ENCODE results near the gene DIP2A.
A peak's percentile ranks its signal among the peaks of the same experiment; 100 is the strongest.
"Not testable (repeated sequence)": the region's sequence is repeated elsewhere in the genome, so short reads cannot be mapped to it uniquely, and the experiment has no call there.

The DIP2A gene

DNA sequence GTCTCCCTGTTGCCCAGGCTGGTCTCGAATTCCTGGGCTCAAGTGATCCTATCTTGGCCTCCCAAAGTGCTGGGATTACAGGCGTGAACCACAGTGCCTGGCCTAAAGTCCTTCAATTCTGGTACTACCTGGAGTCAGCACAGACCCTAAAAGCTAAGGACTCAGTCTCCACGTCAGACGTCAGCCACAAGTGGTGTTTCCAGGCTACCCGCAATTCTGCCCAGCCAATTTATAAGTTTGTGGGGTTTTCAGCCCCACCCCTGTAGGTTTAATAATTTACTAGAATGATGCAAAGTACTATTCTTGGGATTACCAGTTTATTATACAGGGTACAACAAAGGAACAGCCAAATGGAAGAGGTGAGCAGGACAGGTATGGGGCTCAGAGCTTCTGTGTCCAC lies 10.6 kb upstream of the DIP2A start:
- no peak for DNase-seq (ENCODE audit: low spot score)

DNA sequence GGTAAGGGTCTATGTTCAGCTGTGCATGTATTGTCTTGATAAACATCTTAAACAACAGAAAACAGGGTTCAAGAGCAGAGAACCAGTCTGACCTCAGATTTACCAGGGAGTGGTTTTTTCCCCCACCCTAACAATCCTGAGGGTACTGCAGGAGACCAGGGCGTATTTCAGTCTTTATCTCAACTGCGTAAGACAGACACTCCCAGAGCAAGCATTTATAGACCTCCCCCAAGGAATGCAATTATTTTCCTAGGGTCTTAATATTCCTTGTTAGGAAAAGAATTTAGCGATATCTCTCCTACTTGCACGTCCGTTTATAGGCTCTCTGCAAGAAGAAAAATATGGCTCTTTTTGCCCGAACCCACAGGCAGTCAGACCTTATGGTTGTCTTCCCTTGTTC lies 9.8 kb upstream of the DIP2A start:
- not testable (repeated sequence) for DNase-seq (ENCODE audit: low spot score)

DNA sequence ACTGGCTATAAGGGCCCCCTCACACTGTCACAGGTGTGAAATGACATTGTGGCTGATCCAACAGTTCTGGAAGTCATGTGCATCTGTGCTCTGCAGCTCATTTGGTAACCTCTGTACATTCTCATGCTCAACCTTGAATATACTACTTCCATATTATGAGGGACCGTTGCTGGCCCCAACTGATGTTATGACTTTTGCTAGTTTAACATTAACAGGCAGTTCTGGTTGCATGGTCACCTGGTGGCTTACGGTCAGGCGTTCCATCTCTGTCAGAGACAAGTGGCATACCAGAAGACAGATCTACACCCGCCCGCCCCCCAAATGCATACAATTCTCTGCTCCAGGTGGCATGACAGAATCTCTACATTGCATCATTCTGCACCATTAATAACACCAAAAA lies 6.0 kb upstream of the DIP2A start:
- no peak for DNase-seq (ENCODE audit: low spot score)

DNA sequence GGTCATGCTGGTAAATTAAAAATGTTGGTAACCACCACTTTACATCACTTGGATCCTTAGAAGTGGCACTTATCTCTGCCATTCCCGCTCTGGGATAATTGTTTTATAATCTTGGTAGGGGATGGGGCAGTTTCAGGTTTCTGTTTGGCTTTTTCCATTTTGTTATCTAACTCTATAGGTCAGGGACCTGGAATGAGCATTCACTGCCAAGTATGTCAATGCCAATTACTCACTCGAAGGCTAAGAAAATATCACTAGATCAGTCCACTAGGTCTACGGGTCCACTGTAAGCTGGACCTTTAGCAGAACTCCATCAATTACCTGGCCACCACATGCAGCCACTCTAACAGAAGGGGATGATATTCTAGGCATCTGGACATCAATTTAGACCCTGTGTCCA lies 4.5 kb upstream of the DIP2A start:
- no peak for DNase-seq (ENCODE audit: low spot score)

DNA sequence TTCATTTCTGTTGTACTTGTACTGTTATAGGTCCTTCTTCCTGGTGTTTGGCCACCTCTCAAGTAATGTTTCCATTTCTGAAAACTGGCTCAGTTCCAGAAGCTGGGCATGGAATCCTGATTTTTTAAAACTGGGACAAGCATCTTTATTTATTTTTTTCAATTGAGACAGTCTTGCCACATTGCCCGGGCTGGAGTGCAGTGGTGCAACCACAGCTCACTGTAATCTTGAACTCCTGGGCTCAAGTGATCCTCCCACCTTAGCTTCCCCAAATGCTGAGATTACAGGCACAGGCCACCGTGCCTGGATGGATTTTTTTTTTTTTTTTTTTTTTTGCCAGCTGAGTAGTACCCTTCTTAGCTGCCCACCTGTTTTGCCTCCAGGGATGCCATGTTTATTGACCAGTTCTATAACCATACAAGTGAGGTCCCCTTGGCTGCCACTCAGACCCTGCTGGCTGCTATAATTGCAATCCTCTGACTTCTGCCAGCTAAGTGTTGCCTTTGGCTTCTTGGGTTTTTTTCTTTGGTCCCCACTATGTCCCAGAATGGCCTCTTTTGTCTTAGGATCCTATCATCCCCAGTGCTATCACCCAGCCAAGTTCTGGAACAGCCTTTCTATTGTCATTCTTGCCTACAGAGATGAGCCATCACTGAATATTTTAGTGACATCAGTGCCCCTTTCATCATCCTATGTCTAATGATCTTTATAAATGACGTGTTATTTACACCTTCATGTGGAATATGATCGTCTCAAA lies 3.9 kb upstream of the DIP2A start:
- DNase-seq (ENCODE audit: low spot score), result no peak

DNA sequence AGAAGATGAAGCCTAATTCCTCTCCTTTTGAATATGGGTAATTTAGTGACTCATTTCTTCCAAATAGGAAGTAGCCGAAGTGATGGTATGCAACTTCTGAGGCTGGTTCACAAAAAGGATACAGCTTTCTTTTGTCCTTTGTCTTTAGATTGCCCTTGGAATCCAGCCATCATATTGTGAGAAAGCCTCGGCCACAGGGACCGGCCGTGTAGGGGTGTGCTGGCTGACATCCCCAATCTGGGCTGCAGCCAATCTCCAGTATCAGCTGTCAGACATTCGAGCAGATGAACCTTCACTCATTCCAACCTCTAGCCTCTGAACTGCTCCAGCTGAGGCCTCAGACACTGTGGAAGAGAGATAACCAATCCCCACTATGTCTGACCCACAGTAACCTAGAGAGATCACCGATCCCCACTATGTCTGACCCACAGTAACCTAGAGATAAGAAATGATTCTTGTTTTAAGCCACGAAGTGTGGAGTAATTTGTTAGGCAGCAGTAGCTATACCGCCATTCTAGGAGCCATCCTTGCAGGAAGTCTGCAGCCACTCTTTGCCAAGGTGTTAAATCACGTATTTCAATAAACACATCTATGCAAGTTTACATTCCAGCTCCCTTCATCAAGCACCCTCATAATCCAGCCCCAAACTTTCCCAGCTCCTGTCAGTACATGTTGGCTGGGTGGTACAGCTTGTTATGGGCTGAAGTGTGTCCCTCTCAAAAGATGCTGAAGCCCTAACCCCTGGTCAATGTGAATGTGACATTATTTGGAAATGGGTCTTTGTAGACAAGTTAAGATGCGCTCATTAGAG lies 2.9 kb upstream of the DIP2A start:
- DNase-seq (ENCODE audit: low spot score), result peak; percentile 92

DNA sequence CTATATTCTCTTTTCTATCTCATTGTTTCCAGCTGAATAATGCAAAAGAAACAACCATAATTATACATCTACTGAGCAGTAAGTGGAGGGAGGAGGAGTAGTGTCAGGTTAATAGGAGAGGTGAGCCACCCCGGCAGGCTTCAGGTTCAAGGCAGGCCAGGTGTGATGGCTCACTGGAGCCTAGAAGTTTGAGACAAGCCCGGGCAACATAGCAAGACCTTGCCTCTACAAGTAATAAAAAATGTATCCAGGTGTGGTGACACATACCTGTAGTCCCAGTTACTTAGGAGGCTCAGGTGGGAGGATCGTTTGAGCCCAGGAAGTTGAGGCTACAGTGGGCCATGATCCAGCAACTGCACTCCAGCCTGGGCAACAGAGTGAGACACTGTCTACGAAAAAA lies 1.9 kb upstream of the DIP2A start:
- DNase-seq (ENCODE audit: low spot score), result no peak

DNA sequence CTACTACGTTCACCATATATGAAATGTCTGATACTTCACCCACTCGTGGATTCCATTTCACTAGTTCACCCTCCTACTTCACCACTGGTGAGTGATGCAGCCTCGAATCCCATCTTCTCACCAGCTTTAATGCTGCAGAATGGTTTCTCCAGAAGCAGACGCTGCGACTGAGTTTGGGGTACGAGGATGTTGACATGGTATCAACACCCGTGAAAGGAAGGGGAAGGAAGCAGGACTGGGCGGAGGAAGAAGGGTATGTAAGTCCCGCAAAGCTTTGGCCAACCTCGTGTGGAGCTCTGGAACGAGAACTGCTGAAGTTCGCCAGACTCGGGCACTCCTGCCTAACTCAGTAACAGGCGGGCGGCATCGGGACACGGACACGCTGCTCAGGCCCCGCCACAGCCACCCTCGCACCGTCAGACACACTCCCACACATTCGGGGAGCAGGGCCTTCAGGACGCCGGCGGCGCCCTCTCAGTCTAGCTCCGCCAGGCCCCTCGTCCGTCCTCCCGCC lies 833 bp upstream of the DIP2A start:
- peak; percentile 20 for DNase-seq (ENCODE audit: low spot score)

DNA sequence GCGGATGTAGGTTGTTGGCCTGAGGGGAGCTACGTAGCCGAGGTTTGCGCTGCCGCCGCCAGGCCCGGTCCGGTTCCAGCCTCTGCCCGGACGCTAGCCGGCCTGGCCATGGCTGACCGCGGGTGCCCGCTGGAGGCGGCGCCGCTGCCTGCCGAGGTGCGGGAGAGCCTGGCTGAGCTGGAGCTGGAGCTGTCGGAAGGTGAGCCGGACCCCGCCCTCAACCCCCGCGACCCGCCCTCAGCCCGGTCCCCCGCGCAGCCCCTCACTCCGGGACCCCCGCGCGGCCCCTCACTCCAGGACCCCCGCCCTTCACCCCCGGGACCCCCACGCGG lies 299 bp downstream of the DIP2A start:
- DNase-seq (ENCODE audit: low spot score), result no peak

DNA sequence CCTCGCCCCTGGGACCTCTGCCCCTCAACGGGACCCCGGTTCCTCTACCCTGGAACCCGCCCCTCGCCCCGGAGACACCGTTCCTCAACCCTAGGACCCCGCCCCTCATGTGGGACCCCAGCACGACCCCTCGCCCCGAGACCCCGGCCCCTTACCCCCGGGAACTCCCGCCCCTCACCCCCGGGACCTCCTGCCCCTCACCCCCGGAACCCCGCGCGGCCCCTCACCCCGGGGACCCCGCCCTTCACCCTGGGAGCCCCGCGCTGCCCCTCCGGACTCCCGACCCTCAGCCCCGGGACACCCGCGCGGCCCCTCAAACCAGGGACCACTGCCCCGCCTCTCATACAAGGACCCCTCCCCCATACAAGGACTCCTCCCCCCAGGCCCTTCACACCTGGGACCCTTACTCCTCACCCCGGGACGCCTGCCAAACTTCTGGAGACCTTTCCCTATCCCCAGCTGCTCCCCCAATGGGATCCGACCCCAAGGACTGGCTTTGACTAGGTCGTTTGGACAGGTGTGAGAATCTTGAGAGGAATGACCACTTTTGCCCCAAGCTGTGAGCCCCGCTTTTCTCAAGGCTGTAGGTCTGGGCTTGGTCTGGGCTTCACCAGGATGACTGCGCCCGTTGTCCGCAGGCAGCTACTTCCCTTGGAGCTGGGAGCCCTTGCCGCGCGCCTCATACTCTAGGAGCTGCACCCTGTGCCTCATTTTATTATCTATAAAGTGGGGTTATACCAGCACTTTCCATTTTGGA lies 843 bp downstream of the DIP2A start:
- DNase-seq (ENCODE audit: low spot score), result peak; percentile 45

DNA sequence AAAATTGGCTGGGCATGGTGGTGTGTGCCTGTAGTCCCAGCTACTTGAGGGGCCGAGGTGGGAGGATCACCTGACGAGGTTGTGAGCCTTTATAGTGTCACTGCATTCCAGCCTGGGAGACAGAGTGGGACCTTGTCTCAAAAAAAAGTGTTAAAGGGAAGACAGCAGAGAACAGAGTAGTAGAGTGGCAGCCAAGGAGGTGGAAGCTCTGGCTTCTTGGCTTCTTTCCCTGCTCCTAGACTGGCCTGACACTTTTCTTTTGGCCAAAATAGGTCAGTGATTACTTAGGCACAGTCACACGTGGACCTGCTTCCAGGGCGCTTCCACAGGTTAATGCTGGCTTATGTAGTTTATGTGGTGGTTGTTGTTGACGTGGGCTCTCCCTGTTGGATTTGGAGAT lies 3.2 kb downstream of the DIP2A start:
- DNase-seq (ENCODE audit: low spot score), result no peak

DNA sequence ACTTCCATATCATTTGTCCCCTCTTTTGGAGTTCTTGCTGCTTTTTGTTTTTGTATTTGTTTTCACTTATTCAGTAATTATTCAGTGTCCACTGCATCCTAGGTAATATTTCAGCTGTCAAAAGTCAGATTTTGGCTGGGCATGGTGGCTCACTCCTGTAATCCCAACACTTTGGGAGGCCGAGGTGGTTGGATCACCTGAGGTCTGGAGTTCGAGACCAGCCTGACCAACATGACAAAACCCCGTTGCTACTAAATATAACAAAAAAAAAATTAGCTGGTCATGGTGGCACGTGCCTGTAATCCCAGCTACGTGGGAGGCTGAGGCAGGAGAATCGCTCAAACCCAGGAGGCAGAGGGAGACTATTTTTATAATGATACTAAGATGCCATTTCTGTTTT lies 6.5 kb downstream of the DIP2A start:
- DNase-seq (ENCODE audit: low spot score), result not testable (repeated sequence)

DNA sequence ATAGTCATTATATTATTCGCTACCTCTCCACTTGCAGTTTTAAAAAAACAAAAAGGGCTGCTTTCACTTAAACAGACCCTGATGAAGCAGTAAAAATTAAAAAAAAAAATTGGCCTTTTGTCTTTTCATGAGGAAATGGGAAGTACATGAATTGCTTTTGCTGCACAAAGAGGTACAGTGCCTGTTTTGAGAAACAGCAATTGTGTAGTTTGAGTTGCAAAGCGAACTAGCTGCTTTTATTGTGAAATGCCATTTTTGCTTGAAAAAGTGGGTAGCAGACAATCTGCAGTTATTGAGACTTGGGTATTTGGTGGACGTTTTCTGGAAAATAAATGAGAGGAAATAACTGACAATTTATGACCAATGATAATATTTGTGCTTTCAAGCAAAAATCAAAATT lies 7.0 kb downstream of the DIP2A start:
- no peak for DNase-seq (ENCODE audit: low spot score)

DNA sequence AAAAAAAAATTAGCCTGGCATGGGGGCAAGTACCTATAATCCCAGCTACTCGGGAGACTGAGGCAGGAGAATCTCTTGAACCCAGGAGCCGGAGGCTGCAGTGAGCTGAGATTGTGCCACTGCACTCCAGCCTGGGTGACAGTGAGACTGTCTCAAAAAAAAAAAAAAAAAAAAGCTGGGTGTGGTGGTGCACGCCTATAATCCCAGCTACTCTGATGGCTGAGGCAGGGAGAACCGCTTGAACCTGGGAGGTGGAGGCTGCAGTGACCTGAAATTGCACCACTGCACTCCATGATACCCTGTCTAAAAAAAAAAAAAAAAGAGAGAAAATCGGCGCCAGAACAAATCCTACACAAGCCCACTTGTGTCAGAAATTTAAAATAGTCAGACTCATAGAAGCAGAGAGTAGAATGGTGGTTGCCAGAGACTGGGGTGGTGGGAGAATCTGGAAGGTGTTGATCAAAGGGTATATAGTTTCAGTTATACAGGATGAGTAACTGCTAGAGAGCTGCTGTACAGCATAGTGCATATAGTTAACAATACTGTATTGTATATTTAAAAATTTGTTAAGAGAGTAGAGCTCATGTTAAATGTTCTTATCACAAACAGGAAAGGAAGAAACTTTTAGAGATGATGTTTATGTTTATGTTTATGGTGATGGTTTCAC lies 9.6 kb downstream of the DIP2A start:
- DNase-seq (ENCODE audit: low spot score), result no peak

DNA sequence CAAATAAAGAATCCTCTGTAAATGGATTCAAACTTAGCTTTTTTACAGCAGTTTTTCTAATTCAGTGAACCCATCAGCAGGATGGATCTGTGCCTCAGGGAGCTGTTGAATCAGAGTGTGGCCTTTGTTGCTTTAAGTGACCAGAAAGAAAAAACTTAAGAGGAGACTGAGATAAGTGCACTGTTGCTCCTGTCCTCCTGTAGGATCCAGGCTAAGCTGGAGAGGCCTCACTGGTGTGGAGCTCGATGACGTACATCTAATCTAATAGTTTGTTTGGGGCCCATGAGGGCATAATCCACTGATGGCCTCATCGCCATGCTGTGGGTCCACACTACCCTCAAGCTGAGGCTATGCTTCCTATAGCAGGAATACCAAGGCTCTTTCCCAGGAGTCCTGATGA lies 10.6 kb downstream of the DIP2A start:
- no peak for DNase-seq (ENCODE audit: low spot score)

DNA sequence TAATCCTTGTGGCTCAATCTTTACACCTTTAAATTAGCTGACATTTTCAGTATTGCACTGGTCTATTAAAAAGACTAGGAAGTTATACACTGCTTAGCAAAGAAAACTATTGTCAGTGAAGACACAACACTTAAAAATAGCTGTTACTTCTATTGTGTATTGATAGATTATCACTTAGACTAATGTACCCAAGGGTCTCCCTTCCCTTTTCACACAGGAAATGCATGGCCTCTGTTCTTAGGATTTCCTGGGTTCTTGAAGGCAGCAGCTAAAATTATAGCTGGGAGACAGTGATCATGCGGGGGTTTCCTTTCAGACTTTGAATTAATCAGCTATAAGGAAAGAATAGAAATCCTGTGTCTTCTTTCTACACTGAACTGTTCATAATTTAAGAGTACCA lies 12.8 kb downstream of the DIP2A start:
- no peak for DNase-seq (ENCODE audit: low spot score)

DNA sequence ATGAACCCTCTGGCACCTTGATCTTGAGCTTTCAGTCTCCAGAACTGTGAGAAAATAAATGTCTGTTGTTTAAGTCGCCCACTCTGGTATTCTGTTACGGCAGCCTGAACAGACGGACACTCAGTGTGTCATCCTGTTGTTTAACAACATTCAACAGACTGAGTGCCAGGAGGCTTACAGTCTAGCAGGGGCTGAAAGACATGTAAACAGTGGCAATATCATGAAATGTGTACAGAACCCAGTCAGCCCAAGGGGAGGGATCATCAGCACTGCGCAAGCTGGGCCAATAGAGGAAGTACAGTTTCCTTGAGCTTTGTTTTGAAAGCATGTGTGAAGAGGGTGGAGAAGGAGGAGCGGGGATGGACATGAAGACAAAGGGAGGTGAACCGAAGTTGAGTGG lies 13.6 kb downstream of the DIP2A start:
- DNase-seq (ENCODE audit: low spot score), result no peak

DNA sequence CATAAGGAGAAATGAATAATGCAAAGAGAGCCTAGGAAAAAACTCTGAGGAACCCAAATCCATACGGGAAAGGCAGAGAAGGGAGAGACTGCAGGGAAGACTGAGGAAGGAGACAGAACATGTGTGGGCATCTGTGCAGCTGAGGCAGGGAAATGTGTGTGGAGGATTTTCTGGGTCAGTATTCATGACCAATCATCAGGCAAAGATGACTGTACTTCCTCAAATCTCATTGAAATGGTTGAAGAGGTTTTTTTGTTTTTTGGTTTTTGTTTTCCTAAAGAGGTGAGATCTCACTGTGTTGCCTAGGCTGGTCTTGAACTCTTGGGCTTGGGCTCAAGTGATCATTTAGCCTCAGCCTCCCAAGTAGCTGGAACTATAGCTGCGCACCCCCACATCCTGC lies 15.7 kb downstream of the DIP2A start:
- peak; percentile 33 for DNase-seq (ENCODE audit: low spot score)

DNA sequence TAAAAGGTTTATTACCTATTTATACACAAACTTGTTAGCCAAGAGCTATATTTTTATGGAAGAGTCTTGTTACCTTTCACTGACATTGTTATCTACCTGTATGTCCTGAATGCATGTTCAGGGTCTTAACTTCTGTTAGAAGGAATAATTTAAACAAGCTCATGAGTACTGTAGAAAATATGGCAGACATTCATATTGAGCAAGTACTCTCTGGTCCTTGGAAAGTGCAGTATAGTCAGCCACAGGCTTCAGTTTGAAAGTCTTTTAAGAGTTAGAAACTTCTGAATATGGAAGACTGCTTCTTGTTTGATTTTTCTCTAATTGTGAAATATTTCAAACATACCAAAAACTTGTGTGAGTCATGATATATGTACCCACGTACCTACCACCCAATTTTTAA lies 16.6 kb downstream of the DIP2A start:
- no peak for DNase-seq (ENCODE audit: low spot score)

DNA sequence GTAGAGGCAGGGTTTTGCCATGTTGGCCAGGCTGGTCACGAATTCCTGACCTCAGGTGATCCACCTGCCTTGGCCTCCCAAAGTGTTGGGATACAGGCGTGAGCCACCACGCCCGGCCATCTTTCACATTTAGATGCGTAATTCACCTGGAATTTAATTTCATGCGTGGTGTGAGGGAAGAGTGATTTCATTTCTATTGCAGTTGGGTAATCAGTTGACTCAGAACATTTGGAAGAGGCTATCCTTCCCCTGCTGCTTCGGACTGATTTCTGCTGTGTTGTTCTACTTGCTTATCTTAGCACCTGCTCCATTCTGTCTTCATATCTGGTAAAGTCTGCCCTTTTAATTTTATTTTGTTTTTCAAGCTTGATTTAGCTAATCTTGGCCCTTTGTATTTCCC lies 19.1 kb downstream of the DIP2A start:
- no peak for DNase-seq (ENCODE audit: low spot score)

DNA sequence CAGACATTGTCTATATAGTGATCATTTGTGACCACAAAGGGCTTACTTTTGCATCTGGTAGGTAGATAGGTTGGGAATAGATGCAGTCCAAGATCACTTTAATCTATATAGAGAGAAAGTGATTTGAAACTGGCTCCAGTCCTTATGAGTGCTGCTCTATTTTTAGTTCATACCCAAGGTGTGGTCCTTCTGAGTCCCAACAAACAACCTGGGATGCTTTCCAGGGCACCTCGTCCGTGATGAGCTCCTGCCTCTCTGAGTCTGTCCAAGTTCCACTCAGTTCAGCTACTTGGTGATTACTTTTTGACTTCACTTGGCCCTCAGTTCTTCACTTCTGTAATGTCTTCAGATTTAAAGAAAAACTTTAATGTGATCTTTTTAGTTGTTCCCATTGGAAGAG lies 20.2 kb downstream of the DIP2A start:
- DNase-seq (ENCODE audit: low spot score), result no peak

DNA sequence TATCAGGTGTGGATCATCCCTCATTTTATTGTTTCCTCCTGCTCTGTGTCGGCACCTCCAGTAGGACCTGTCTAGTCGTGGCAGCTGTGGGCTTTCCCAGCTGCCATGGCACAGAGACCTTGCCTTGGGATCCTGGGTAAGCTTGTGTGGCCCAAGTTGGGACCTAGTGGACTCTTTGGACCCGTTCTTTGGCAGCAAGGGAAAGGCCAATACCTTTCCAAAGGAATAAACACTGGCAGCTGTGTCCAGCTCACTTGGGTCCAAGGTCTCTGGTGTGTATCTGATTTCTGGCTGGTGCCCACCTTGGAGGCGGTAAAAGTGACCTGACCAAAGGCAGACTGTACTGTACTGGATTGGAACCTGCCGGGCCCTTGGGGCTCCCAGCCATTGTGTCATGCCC lies 21.8 kb downstream of the DIP2A start:
- no peak for DNase-seq (ENCODE audit: low spot score)

Data from kidney capillary endothelial cell (primary cell).